SU-DHL-6 (cell line): ENCODE measurements around the gene CACNB1.

Source experiments
- H2AFZ ChIP-seq: fragments of 200-600 bp; sonication (generic); 2 replicates; pipeline ENCODE4 v1.6.1; 2014; ENCODE audit warnings: low read depth, mild to moderate bottlenecking, moderate library complexity, mixed read lengths, antibody characterized with exemption, low read length; ENCODE audit not compliant: severe bottlenecking
- H3F3A ChIP-seq: fragments of 200-600 bp; shearing (Covaris generic); 2 replicates; pipeline ENCODE4 v1.6.0; 2016; ENCODE audit warnings: antibody characterized with exemption, mild to moderate bottlenecking; ENCODE audit not compliant: insufficient read depth
- H3K27ac ChIP-seq: fragments of 200-600 bp; sonication (generic); 2 replicates; pipeline ENCODE4 v1.5.1; 2016; ENCODE audit warnings: low read depth, mild to moderate bottlenecking, low read length, moderate library complexity, mixed read lengths
- H3K27me3 ChIP-seq: fragments of 200-600 bp; sonication (generic), shearing (Covaris generic); 2 replicates; pipeline ENCODE4 v1.6.0; 2014; ENCODE audit warnings: mild to moderate bottlenecking, low read length
- H3K36me3 ChIP-seq: fragments of 200-600 bp; sonication (generic); 2 replicates; pipeline ENCODE4 v1.6.1; 2014; ENCODE audit warnings: mild to moderate bottlenecking, low read length, mixed read lengths
- H3K4me2 ChIP-seq: fragments of 300-600, 200-600 bp; shearing (Covaris generic), sonication (generic); 2 replicates; pipeline ENCODE4 v1.6.0; 2014; ENCODE audit warnings: low read length, low read depth, mild to moderate bottlenecking; ENCODE audit not compliant: poor library complexity, severe bottlenecking
- H3K4me3 ChIP-seq: fragments of 200-600 bp; sonication (generic); 2 replicates; pipeline ENCODE4 v1.5.1; 2014; ENCODE audit warnings: antibody characterized with exemption, low read length, mild to moderate bottlenecking, mixed read lengths; ENCODE audit not compliant: insufficient read depth, poor library complexity, severe bottlenecking
- H3K79me2 ChIP-seq: fragments of 200-600 bp; sonication (generic); 2 replicates; pipeline ENCODE4 v1.6.1; 2014; ENCODE audit warnings: mild to moderate bottlenecking, low read length, moderate library complexity; ENCODE audit not compliant: insufficient read depth
- H3K9ac ChIP-seq: fragments of 200-600 bp; sonication (generic); 2 replicates; pipeline ENCODE4 v1.7.0; 2014; ENCODE audit warnings: mild to moderate bottlenecking, low read length
- H3K9me2 ChIP-seq: fragments of 200-600 bp; sonication (generic); replicated peaks from 2 replicates; pipeline ENCODE4 v1.6.1; 2014; ENCODE audit warnings: low read length; ENCODE audit not compliant: insufficient read depth
- H3K9me3 ChIP-seq: fragments of 200-600 bp; sonication (generic); 2 replicates; pipeline ENCODE4 v1.6.1; 2014; ENCODE audit warnings: low read length, mixed read lengths; ENCODE audit not compliant: insufficient read depth
- H4K20me1 ChIP-seq: fragments of 200-600 bp; sonication (generic); 2 replicates; pipeline ENCODE4 v1.6.1; 2014; ENCODE audit warnings: low read depth, mild to moderate bottlenecking, antibody characterized with exemption, low read length, moderate library complexity, mixed read lengths
- CTCF ChIP-seq: fragments of 200-600 bp; sonication (generic); IDR thresholded peaks from one replicate; pipeline ENCODE4 v1.5.1; 2017; ENCODE audit warnings: antibody characterized with exemption, mild to moderate bottlenecking, low read length, moderate library complexity; ENCODE audit not compliant: insufficient read depth, poor library complexity, severe bottlenecking
- EZH2phosphoT487 ChIP-seq: fragments of 200-600 bp; sonication (generic), shearing (Covaris generic); conservative IDR thresholded peaks from 2 replicates; pipeline ENCODE4 v1.6.1; 2018; ENCODE audit warnings: mild to moderate bottlenecking, antibody characterized with exemption, low read length, moderate library complexity, mixed read lengths

The CACNB1 gene

GRCh38 chr17:39229274-39229913 lies 31.9 kb upstream of the CACNB1 start:
- H3K27ac ChIP-seq: no peak overlapping the region
- H3K27me3 ChIP-seq: no peaks in the 10 kb centered on the region
- H3K4me3 ChIP-seq: no peak overlapping the region
- no peaks in the 10 kb centered on the region for H3K9me2 ChIP-seq
- H3K9me3 ChIP-seq: no peaks in the 10 kb centered on the region
- no peaks in the 10 kb centered on the region for H3K79me2 ChIP-seq
- no peak overlapping the region for H3K9ac ChIP-seq
- H3K36me3 ChIP-seq: no peaks in the 10 kb centered on the region
- H4K20me1 ChIP-seq: no peaks in the 10 kb centered on the region
- H3F3A ChIP-seq: no peaks in the 10 kb centered on the region
- H3K4me2 ChIP-seq: no peak overlapping the region
- TF ChIP-seq CTCF: no peak
- TF ChIP-seq EZH2phosphoT487: no peak
- H2AFZ ChIP-seq: no peak overlapping the region

- no peak for TF ChIP-seq CTCF
- H3K27me3 ChIP-seq: no peaks in the 10 kb centered on the region; the same call in 1 of the 2 replicates
- H3K9me2 ChIP-seq: no peaks in the 10 kb centered on the region
- H3K27ac ChIP-seq: no peak overlapping the region
- no peaks in the 10 kb centered on the region for H4K20me1 ChIP-seq
- H3K79me2 ChIP-seq: no peaks in the 10 kb centered on the region
- H3K4me2 ChIP-seq: no peak overlapping the region
- H3K9ac ChIP-seq: no peak overlapping the region
- H3K36me3 ChIP-seq: no peaks in the 10 kb centered on the region
- H3K9me3 ChIP-seq: no peaks in the 10 kb centered on the region
- H3F3A ChIP-seq: no peaks in the 10 kb centered on the region
- H2AFZ ChIP-seq: no peak overlapping the region
- no peak overlapping the region for H3K4me3 ChIP-seq
Observed at GRCh38 chr17:39227364-39227919, 30.0 kb upstream of the CACNB1 start.

- H3K9ac ChIP-seq: no peak overlapping the region
- TF ChIP-seq CTCF (no peak), EZH2phosphoT487 (no peak)
- H3F3A ChIP-seq: no peaks in the 10 kb centered on the region
- no peaks in the 10 kb centered on the region; the same call in 1 of the 2 replicates for H3K27me3 ChIP-seq
- no peak overlapping the region for H3K4me3 ChIP-seq
- no peak overlapping the region for H2AFZ ChIP-seq
- H3K9me2 ChIP-seq: no peaks in the 10 kb centered on the region
- H3K36me3 ChIP-seq: no peaks in the 10 kb centered on the region
- H3K27ac ChIP-seq: no peak overlapping the region
- H3K4me2 ChIP-seq: no peak overlapping the region
- no peaks in the 10 kb centered on the region for H3K79me2 ChIP-seq
- H4K20me1 ChIP-seq: no peaks in the 10 kb centered on the region
- H3K9me3 ChIP-seq: no peaks in the 10 kb centered on the region
Observed at GRCh38 chr17:39225959-39226683, 28.7 kb upstream of the CACNB1 start.
